ENCODE results near the gene CNTRL. TPM values are rescaled to one million over a fixed set of nuclear protein-coding genes. Genes with fewer than 3 reads are reported as not detected.

The CNTRL gene
- total and polyA plus RNA-seq, 2 of the 8 experiments (the other 6 are each of a cell fraction or from before 2014, with no cell fraction given), result 5.1 to 13.9 TPM

DNA sequence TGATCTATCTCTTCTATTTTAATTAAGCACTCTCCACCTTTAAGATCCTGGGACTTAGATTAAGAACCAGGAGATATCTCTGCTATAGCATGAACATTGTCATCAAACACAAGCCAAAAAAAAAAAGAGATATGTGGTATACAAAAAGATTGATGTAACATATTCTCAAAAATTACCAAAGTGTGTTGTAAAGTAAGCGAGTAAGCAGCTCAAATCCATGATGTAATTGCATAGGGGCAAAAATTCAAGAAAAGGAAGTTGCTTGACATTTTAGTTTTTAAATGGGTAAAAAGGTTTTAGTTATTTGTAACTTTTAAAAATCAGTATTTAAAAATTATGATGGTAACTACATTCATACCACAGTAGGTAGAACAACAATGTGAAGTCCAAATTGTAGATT, 40.7 kb downstream of the CNTRL start:
- H3K23me2 ChIP-seq (ENCODE audit: low read depth, low read length), result no peaks in the 10 kb centered on the region
- no peaks in the 10 kb centered on the region for H3K27me3 ChIP-seq (replicated peaks in 1 of 4; ENCODE audit: control insufficient read depth in 3 of 4, extremely low read depth in 1 of 4, insufficient read depth in 3 of 4, low read length in 3 of 4)
- no peak overlapping the region for H2BK20ac ChIP-seq (ENCODE audit: low read length)
- H3K4me1 ChIP-seq (replicated peaks in 1 of 4; ENCODE audit: control insufficient read depth in 3 of 4, insufficient read depth in 4 of 4, low read length in 3 of 4), result no peaks in the 10 kb centered on the region
- no peak overlapping the region for H2BK120ac ChIP-seq (replicated peaks; ENCODE audit: low read depth, low read length)
- WGBS, 2 experiments (ENCODE audit: extremely low coverage in 1 of 2, insufficient coverage in 1 of 2, insufficient read length in 1 of 2, insufficient replicate concordance in 2 of 2, low coverage in 1 of 2, low lambda C conversion rate in 2 of 2, missing lambda C conversion rate in 1 of 2), result 76% methylated on average over 1 of the region's 1 CpG; no CpG with 5 or more reads in 1 of the 2 experiments
- no peak overlapping the region for H4K91ac ChIP-seq (replicated peaks; ENCODE audit: insufficient read length, low read length)
- no peak overlapping the region for H3K27ac ChIP-seq (ENCODE audit: low read depth, low read length)
- no peaks in the 10 kb centered on the region for H3K36me3 ChIP-seq (ENCODE audit: control insufficient read depth in 2 of 4, insufficient read depth in 4 of 4, low read length in 3 of 4)
- no peak overlapping the region for H3K9ac ChIP-seq (replicated peaks in 1 of 4; ENCODE audit: extremely low read depth in 1 of 4, low read depth in 3 of 4, low read length in 3 of 4)
- no peak overlapping the region for H2BK5ac ChIP-seq (ENCODE audit: low read depth, low read length)
- H3K14ac ChIP-seq (ENCODE audit: insufficient read length), result no peak overlapping the region
- H3K9me3 ChIP-seq (ENCODE audit: insufficient read depth in 2 of 2, low read depth in 1 of 2, low read length in 1 of 2), result no peaks in the 10 kb centered on the region
- H3K23ac ChIP-seq (ENCODE audit: insufficient read length), result no peak overlapping the region
- H3K4me3 ChIP-seq (ENCODE audit: extremely low read depth in 1 of 4, insufficient read depth in 2 of 4, low read depth in 3 of 4, low read length in 4 of 4), result no peak overlapping the region
- H2BK15ac ChIP-seq (ENCODE audit: low read length), result no peak overlapping the region
- ChIA-PET POLR2A (ENCODE audit: partially characterized antibody) (no interaction called here), CTCF (ENCODE audit: partially characterized antibody) (interaction anchor here (0.6 kb wide), 1 partner anchor 265 kb away, joined by 3 read pairs; no protein-coding TSS in a partner anchor)
- TF ChIP-seq ATF3 (IDR thresholded peaks at IDR 0.05; ENCODE audit: insufficient read depth, low read depth, low read length) (no peak), CREB1 (IDR thresholded peaks at IDR 0.05) (no peak), SIRT6 (IDR thresholded peaks at IDR 0.05; ENCODE audit: low read length) (no peak), BCL11A (IDR thresholded peaks at IDR 0.05; ENCODE audit: low read depth in 2 of 2, low read length in 2 of 2) (no peak), CBX8 (IDR thresholded peaks at IDR 0.05; ENCODE audit: borderline replicate concordance, low read depth, low read length) (no peak), SP4 (IDR thresholded peaks at IDR 0.05; ENCODE audit: low read length) (no peak), ZNF274 (IDR thresholded peaks at IDR 0.05; ENCODE audit: borderline replicate concordance, extremely low read depth, low read length) (no peak), TBP (IDR thresholded peaks at IDR 0.05; ENCODE audit: low read depth, low read length) (no peak), HDAC6 (IDR thresholded peaks at IDR 0.05; ENCODE audit: low read depth, low read length) (no peak), USF2 (IDR thresholded peaks at IDR 0.05; ENCODE audit: low read length) (no peak), BRCA1 (IDR thresholded peaks at IDR 0.05; ENCODE audit: low read depth, low read length) (no peak), GABPA (IDR thresholded peaks at IDR 0.05; ENCODE audit: borderline replicate concordance, insufficient read depth, low read length) (no peak), POU5F1 (IDR thresholded peaks at IDR 0.05; ENCODE audit: low read depth, low read length) (no peak)
- H3K18ac ChIP-seq (ENCODE audit: extremely low read depth, low read length), result no peak overlapping the region
- H3K56ac ChIP-seq (replicated peaks; ENCODE audit: insufficient read length, low read depth, low read length), result no peak overlapping the region
- no peak overlapping the region for H2AFZ ChIP-seq (ENCODE audit: low read length)
- H3K79me1 ChIP-seq (ENCODE audit: low read depth, low read length), result no peaks in the 10 kb centered on the region
- H2AK5ac ChIP-seq (ENCODE audit: low read depth, low read length), result no peak overlapping the region
- H3K79me2 ChIP-seq (ENCODE audit: control insufficient read depth in 1 of 2, insufficient read depth in 2 of 2, low read length in 2 of 2), result no peaks in the 10 kb centered on the region
- H3K4ac ChIP-seq (replicated peaks; ENCODE audit: insufficient read length, low read depth, low read length), result no peak overlapping the region
- H4K20me1 ChIP-seq (replicated peaks in 1 of 2; ENCODE audit: control insufficient read depth in 1 of 2, insufficient read depth in 2 of 2, low read length in 2 of 2), result no peaks in the 10 kb centered on the region
- no peak for DNase-seq (ENCODE audit: low read depth in 1 of 2, low spot score in 2 of 2)
- no peak for FAIRE-seq
- H4K5ac ChIP-seq (ENCODE audit: insufficient read length, low read depth, low read length), result no peak overlapping the region
- no peak overlapping the region for H2BK12ac ChIP-seq (ENCODE audit: low read depth, low read length)
- no peak overlapping the region for H4K8ac ChIP-seq (ENCODE audit: extremely low read depth, insufficient read depth, low read length)
- no peak overlapping the region for H3K4me2 ChIP-seq (ENCODE audit: insufficient read depth in 1 of 2, low read depth in 2 of 2, low read length in 2 of 2)
